ENCODE data around the gene PARP9. TPM values are rescaled to one million over a fixed set of nuclear protein-coding genes. Genes with fewer than 3 reads are reported as not detected.
A peak's percentile ranks its signal among the peaks of the same experiment; 100 is the strongest.

PARP9 gene
- total and polyA plus RNA-seq, 2 of the 13 experiments (the other 11 are each of a cell fraction or from before 2014, with no cell fraction given) = 6.5 to 10.6 TPM

GRCh38 chr3:122564155-122564912, at the start of gene PARP9, which contains the start of gene DTX3L (continued):
- TF ChIP-seq ZNF674 (CRISPR knock-in tag; IDR thresholded peaks at IDR 0.05; ENCODE audit: low read depth) = no peak
- peak; percentile 71 for TF ChIP-seq ZFP37 (CRISPR knock-in tag; IDR thresholded peaks at IDR 0.05; ENCODE audit: borderline replicate concordance)

- no peak overlapping the region for H3K9ac ChIP-seq (ENCODE audit: insufficient read depth, low read depth, low read length)
- no peaks in the 10 kb centered on the region for H3K36me3 ChIP-seq (replicated peaks in 1 of 2; ENCODE audit: control insufficient read depth in 1 of 2, insufficient read depth in 2 of 2, low read length in 2 of 2)
- intact Hi-C loops (cut with micrococcal nuclease; ENCODE audit: unreplicated experiment) = no loop called here
- H3K27me3 ChIP-seq (ENCODE audit: control insufficient read depth in 1 of 2, insufficient read depth in 2 of 2, low read length in 2 of 2) = peaks cover 0 to 15% of the 10 kb centered on the region in 2 experiments; a peak in 3 of 5 replicates
- in situ Hi-C loops (cut with HindIII; ENCODE audit: extremely low pct_ligation_motif_present, low pct_unique_long_range_greater_than_20kb) = no loop called here
- BruUV-seq (replicated peaks) = no TSS peak
- no peaks in the 10 kb centered on the region for H3K79me2 ChIP-seq (ENCODE audit: insufficient read depth, low read length)
- H3K4me1 ChIP-seq (ENCODE audit: insufficient read depth, low read length) = no peaks in the 10 kb centered on the region
- no peaks in the 10 kb centered on the region for H3K9me3 ChIP-seq (ENCODE audit: low read length)
- H3K4me2 ChIP-seq (ENCODE audit: low read depth, low read length) = no peak overlapping the region
- no peak overlapping the region for H2AFZ ChIP-seq (ENCODE audit: low read length)
- ChIA-PET CTCF (ENCODE audit: low intra/inter-chr PET ratio, low total read pairs) (no interaction called here), POLR2A (no interaction called here)
- 79% methylated on average over 5 of the region's 5 CpGs for WGBS (ENCODE audit: low lambda C conversion rate)
- FAIRE-seq (no peak), DNase-seq (ENCODE audit: low spot score) (no peak), ATAC-seq (no peak)
- H4K20me1 ChIP-seq (ENCODE audit: insufficient read depth, low read length) = no peaks in the 10 kb centered on the region
- TF ChIP-seq HMG20A (CRISPR knock-in tag; IDR thresholded peaks at IDR 0.05; ENCODE audit: borderline replicate concordance) (no peak), POLR2G (IDR thresholded peaks at IDR 0.05; ENCODE audit: low read depth, low read length) (no peak), NFAT5 (CRISPR knock-in tag; IDR thresholded peaks at IDR 0.05) (no peak), E2F1 (CRISPR knock-in tag; IDR thresholded peaks at IDR 0.05) (no peak), ZNF558 (CRISPR knock-in tag; IDR thresholded peaks at IDR 0.05; ENCODE audit: borderline replicate concordance) (no peak), FOSL1 (CRISPR knock-in tag; IDR thresholded peaks at IDR 0.05; ENCODE audit: borderline replicate concordance) (no peak), ZNF3 (CRISPR knock-in tag; IDR thresholded peaks at IDR 0.05) (no peak), ZNF160 (CRISPR knock-in tag; IDR thresholded peaks at IDR 0.05) (no peak), HNF4G (IDR thresholded peaks at IDR 0.05; ENCODE audit: borderline replicate concordance, low read depth, low read length) (no peak), HNF4G (CRISPR knock-in tag; IDR thresholded peaks at IDR 0.05; ENCODE audit: borderline replicate concordance, low read depth) (no peak), ZNF678 (CRISPR knock-in tag; IDR thresholded peaks at IDR 0.05) (no peak), CENPT (CRISPR knock-in tag; IDR thresholded peaks at IDR 0.05; ENCODE audit: low read depth) (no peak), ZC3H13 (CRISPR knock-in tag; IDR thresholded peaks at IDR 0.05) (no peak)
- H3K4me3 ChIP-seq (replicated peaks in 1 of 3; ENCODE audit: insufficient read depth in 1 of 3, low read depth in 2 of 3, low read length in 3 of 3) = no peak overlapping the region
- no peak overlapping the region for H3K27ac ChIP-seq (ENCODE audit: extremely low read length, insufficient read depth, low read length)
Observed at GRCh38 chr3:122612696-122613095, 48.6 kb upstream of the PARP9 start.
